ENCODE data around the gene OR6S1. TPM values are rescaled to one million over a fixed set of nuclear protein-coding genes. Genes with fewer than 3 reads are reported as not detected.

Gene OR6S1
- total and polyA plus RNA-seq, 2 of the 8 experiments (the other 6 are each of a cell fraction or from before 2014, with no cell fraction given) = not detected

GRCh38 chr14:20610002-20610765, 31.3 kb downstream of the OR6S1 start (continued):
- no peak for TF ChIP-seq FOSL1 (IDR thresholded peaks at IDR 0.05; ENCODE audit: insufficient read depth, low read depth, low read length)
- no peak for TF ChIP-seq CTBP2 (IDR thresholded peaks at IDR 0.05; ENCODE audit: borderline replicate concordance, insufficient read depth, insufficient read length, low read length)
- peak; percentile 80; the same call in 1 of the 2 replicates for TF ChIP-seq MAFK (IDR thresholded peaks at IDR 0.05; ENCODE audit: low read depth, low read length)
- TF ChIP-seq NRF1 (IDR thresholded peaks at IDR 0.05; ENCODE audit: low read depth, low read length) = peak; percentile 30; the same call in 1 of the 2 replicates
- peak; percentile 99 for TF ChIP-seq TBP (IDR thresholded peaks at IDR 0.05; ENCODE audit: low read depth, low read length)
- TF ChIP-seq ASH2L (IDR thresholded peaks at IDR 0.05; ENCODE audit: low read length) = no peak
- no peak for TF ChIP-seq CHD2 (IDR thresholded peaks at IDR 0.05; ENCODE audit: low read length)
- no peak for TF ChIP-seq POLR2A (IDR thresholded peaks at IDR 0.05; ENCODE audit: control extremely low read depth in 1 of 2, low read depth in 2 of 2, low read length in 2 of 2)
- no peak for TF ChIP-seq SUZ12 (IDR thresholded peaks at IDR 0.05; ENCODE audit: low read length)
- TF ChIP-seq SP4 (IDR thresholded peaks at IDR 0.05; ENCODE audit: low read length) = no peak
- TF ChIP-seq RNF2 (IDR thresholded peaks at IDR 0.05; ENCODE audit: borderline replicate concordance, low read depth, low read length, missing control alignments, poor library complexity, severe bottlenecking) = no peak
